IPS DF 6.9 (cell line): ENCODE measurements around the gene MR1.
"Not testable (repeated sequence)": the region's sequence is repeated elsewhere in the genome, so short reads cannot be mapped to it uniquely, and the experiment has no call there.

Experiments used
- DNase-seq: peaks from one replicate; pipeline ENCODE4 v3.0.0-alpha.2; 2013; ENCODE audit warnings: low read depth, low spot score
- H3K27ac ChIP-seq: one replicate; pipeline ENCODE4 v1.5.1; 2013; ENCODE audit warnings: low read length, control low read depth
- H3K27me3 ChIP-seq: 2 replicates; pipeline ENCODE4 v1.6.1; 2013; ENCODE audit warnings: mild to moderate bottlenecking, low read length; ENCODE audit not compliant: control insufficient read depth, insufficient read depth
- H3K36me3 ChIP-seq: 2 replicates; pipeline ENCODE4 v1.6.1; 2013; ENCODE audit warnings: low read length; ENCODE audit not compliant: control insufficient read depth, insufficient read depth
- H3K4me1 ChIP-seq: 2 replicates; pipeline ENCODE4 v1.6.1; 2013; ENCODE audit warnings: low read length; ENCODE audit not compliant: control insufficient read depth, insufficient read depth
- H3K4me3 ChIP-seq: 2 replicates; pipeline ENCODE4 v1.5.1; 2013; ENCODE audit warnings: mild to moderate bottlenecking, low read length
- H3K9me3 ChIP-seq: 2 replicates; pipeline ENCODE4 v1.6.1; 2013; ENCODE audit warnings: low read length, inconsistent platforms; ENCODE audit not compliant: control insufficient read depth, insufficient read depth
- WGBS: extraction: QIAGEN DNeasy Blood & Tissue Kit; methylation state at CpG from one replicate; pipeline ENCODE4 v1.1.7; 2013; ENCODE audit warnings: mixed read lengths, missing lambda C conversion rate; ENCODE audit not compliant: insufficient read length, insufficient coverage; 5-methylcytosine and 5-hydroxymethylcytosine counted together

MR1 gene

GRCh38 chr1:181032535-181032934, 1.2 kb upstream of the MR1 start:
- Histone ChIP-seq H3K4me1 (no peaks in the 10 kb centered on the region), H3K27ac (no peak overlapping the region), H3K9me3 (no peaks in the 10 kb centered on the region), H3K36me3 (no peaks in the 10 kb centered on the region), H3K4me3 (no peak overlapping the region), H3K27me3 (no peaks in the 10 kb centered on the region)
- no peak for DNase-seq
- no CpG with 5 or more reads among the region's 2 CpGs for WGBS

- no peaks in the 10 kb centered on the region for H3K4me1 ChIP-seq
- no CpG with 5 or more reads among the region's 2 CpGs for WGBS
- H3K9me3 ChIP-seq, result no peaks in the 10 kb centered on the region
- H3K27ac ChIP-seq, result no peak overlapping the region
- DNase-seq, result no peak
- H3K4me3 ChIP-seq, result no peak overlapping the region
- no peaks in the 10 kb centered on the region for H3K27me3 ChIP-seq
- no peaks in the 10 kb centered on the region for H3K36me3 ChIP-seq
These were observed 520 bp upstream of the MR1 start for GRCh38 chr1:181033128-181033798.

GRCh38 chr1:181035210-181035609, 1.4 kb downstream of the MR1 start:
- DNase-seq, H3K36me3 ChIP-seq, H3K4me1 ChIP-seq, H3K27ac ChIP-seq, H3K27me3 ChIP-seq, H3K4me3 ChIP-seq, H3K9me3 ChIP-seq: not testable (repeated sequence)
- no CpG with 5 or more reads among the region's 4 CpGs for WGBS

GRCh38 chr1:181036107-181036836, 2.5 kb downstream of the MR1 start:
- Histone ChIP-seq H3K9me3 (no peaks in the 10 kb centered on the region), H3K4me3 (no peak overlapping the region), H3K27me3 (no peaks in the 10 kb centered on the region), H3K27ac (no peak overlapping the region), H3K4me1 (no peaks in the 10 kb centered on the region), H3K36me3 (no peaks in the 10 kb centered on the region)
- no peak for DNase-seq
- no CpG with 5 or more reads among the region's 4 CpGs for WGBS

GRCh38 chr1:181037386-181037785, 3.6 kb downstream of the MR1 start:
- Histone ChIP-seq H3K36me3 (no peaks in the 10 kb centered on the region), H3K27ac (no peak overlapping the region), H3K9me3 (no peaks in the 10 kb centered on the region), H3K4me1 (no peaks in the 10 kb centered on the region), H3K4me3 (no peak overlapping the region), H3K27me3 (no peaks in the 10 kb centered on the region)
- WGBS, result no CpG with 5 or more reads among the region's 2 CpGs
- DNase-seq, result no peak

- DNase-seq, result peak; percentile 78
- no peaks in the 10 kb centered on the region for H3K36me3 ChIP-seq
- no peaks in the 10 kb centered on the region for H3K4me1 ChIP-seq
- H3K4me3 ChIP-seq, result no peak overlapping the region
- no peaks in the 10 kb centered on the region for H3K9me3 ChIP-seq
- H3K27me3 ChIP-seq, result no peaks in the 10 kb centered on the region
- WGBS, result no CpG with 5 or more reads among the region's 5 CpGs
- H3K27ac ChIP-seq, result no peak overlapping the region
These were observed 4.7 kb downstream of the MR1 start for GRCh38 chr1:181038399-181038873.

- DNase-seq, result no peak
- H3K27ac ChIP-seq, result no peak overlapping the region
- H3K27me3 ChIP-seq, result no peaks in the 10 kb centered on the region
- no peak overlapping the region for H3K4me3 ChIP-seq
- H3K36me3 ChIP-seq, result no peaks in the 10 kb centered on the region
- no CpG with 5 or more reads among the region's 3 CpGs for WGBS
- no peaks in the 10 kb centered on the region for H3K9me3 ChIP-seq
- H3K4me1 ChIP-seq, result no peaks in the 10 kb centered on the region
These were observed 6.6 kb downstream of the MR1 start for GRCh38 chr1:181040284-181040865.

GRCh38 chr1:181043025-181043888, 9.5 kb downstream of the MR1 start:
- Histone ChIP-seq H3K27ac (no peak overlapping the region), H3K4me1 (no peaks in the 10 kb centered on the region), H3K36me3 (no peaks in the 10 kb centered on the region), H3K4me3 (no peak overlapping the region), H3K9me3 (no peaks in the 10 kb centered on the region), H3K27me3 (no peaks in the 10 kb centered on the region)
- WGBS, result no CpG with 5 or more reads among the region's 5 CpGs
- no peak for DNase-seq

GRCh38 chr1:181044449-181044966, 10.7 kb downstream of the MR1 start:
- no peaks in the 10 kb centered on the region for H3K36me3 ChIP-seq
- H3K4me3 ChIP-seq, result no peak overlapping the region
- no peaks in the 10 kb centered on the region for H3K4me1 ChIP-seq
- no peak for DNase-seq
- H3K9me3 ChIP-seq, result no peaks in the 10 kb centered on the region
- WGBS, result no CpG with 5 or more reads among the region's 5 CpGs
- H3K27me3 ChIP-seq, result no peaks in the 10 kb centered on the region; the same call in 1 of the 2 replicates
- no peak overlapping the region for H3K27ac ChIP-seq

GRCh38 chr1:181045946-181046345, 12.2 kb downstream of the MR1 start:
- H3K9me3 ChIP-seq, H3K27ac ChIP-seq, H3K36me3 ChIP-seq, H3K27me3 ChIP-seq, H3K4me1 ChIP-seq, DNase-seq, H3K4me3 ChIP-seq: not testable (repeated sequence)
- WGBS, result no CpG with 5 or more reads among the region's 22 CpGs
